Type B pancreatic cell (in vitro differentiated cells): ENCODE results near the gene SENP6. TPM values are rescaled to one million over a fixed set of nuclear protein-coding genes. Genes with fewer than 3 reads are reported as not detected.

ENCODE experiments used
- DNase-seq: peaks from one replicate; pipeline ENCODE4 v3.0.0; 2021; ENCODE audit warnings: mixed read lengths; ENCODE audit not compliant: unreplicated experiment; ENCODE audit errors: extremely low spot score
- H3K27ac Mint-ChIP-seq: 2 replicates; pipeline ENCODE4 v1.8.0; 2021; ENCODE audit warnings: mild to moderate bottlenecking, mixed read lengths
- H3K27me3 Mint-ChIP-seq: 2 replicates; pipeline ENCODE4 v1.8.0; 2021; ENCODE audit warnings: mixed read lengths
- H3K36me3 Mint-ChIP-seq: 2 replicates; pipeline ENCODE4 v1.8.0; 2021; ENCODE audit warnings: mixed read lengths
- H3K4me1 Mint-ChIP-seq: one replicate; pipeline ENCODE4 v1.8.0; 2021; ENCODE audit warnings: mixed read lengths; ENCODE audit not compliant: unreplicated experiment
- H3K4me3 Mint-ChIP-seq: 2 replicates; pipeline ENCODE4 v1.8.0; 2021; ENCODE audit warnings: mild to moderate bottlenecking, mixed read lengths
- H3K9me3 Mint-ChIP-seq: 2 replicates; pipeline ENCODE4 v1.8.0; 2021; ENCODE audit warnings: mixed read lengths
- CTCF ChIP-seq: fragments of 200-600 bp; sonication (generic); conservative IDR thresholded peaks from 2 replicates; pipeline ENCODE4 v1.5.0; 2021; ENCODE audit warnings: antibody characterized with exemption, mild to moderate bottlenecking
- total RNA-seq: library from RNA; stranded (reverse); gene quantifications from 2 replicates; pipeline ENCODE4 v1.2.1, GENCODE V29; 2021; ENCODE audit warnings: low replicate concordance

SENP6 gene
- total RNA-seq, 1 donor from 2014 or later: 104 TPM

DNA sequence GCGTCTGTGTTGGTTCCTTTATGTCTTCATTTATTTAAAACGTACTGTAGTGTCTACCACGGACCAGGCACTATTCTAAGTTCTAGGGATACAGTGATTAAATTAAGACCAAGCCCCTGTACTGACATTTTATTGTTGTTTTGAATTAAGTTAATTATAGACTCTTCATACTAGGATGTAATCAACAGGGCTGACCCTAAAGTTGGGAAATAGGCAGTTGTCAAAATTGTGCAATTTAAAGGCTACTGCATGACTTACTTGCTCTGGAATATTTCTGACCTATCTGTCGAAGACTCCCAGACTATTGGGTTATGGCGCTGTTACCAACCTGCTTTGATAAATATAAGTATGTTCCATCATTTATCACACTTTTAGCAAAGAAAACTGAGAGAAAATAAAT, 154.0 kb downstream of the SENP6 start:
- H3K4me3 Mint-ChIP-seq: no peak overlapping the region
- no peak for DNase-seq
- no peaks in the 10 kb centered on the region for H3K27me3 Mint-ChIP-seq
- peaks cover 36% of the 10 kb centered on the region for H3K4me1 Mint-ChIP-seq
- H3K36me3 Mint-ChIP-seq: peaks cover 10% of the 10 kb centered on the region
- TF ChIP-seq CTCF: no peak
- peak overlapping the region; percentile 53 for H3K27ac Mint-ChIP-seq
- H3K9me3 Mint-ChIP-seq: no peaks in the 10 kb centered on the region

- Mint-ChIP-seq H3K9me3 (no peaks in the 10 kb centered on the region), H3K27ac (peak overlapping the region; percentile 46), H3K4me1 (peaks cover 33% of the 10 kb centered on the region), H3K36me3 (peaks cover 13% of the 10 kb centered on the region), H3K4me3 (no peak overlapping the region), H3K27me3 (no peaks in the 10 kb centered on the region)
- DNase-seq: no peak
- TF ChIP-seq CTCF: no peak
Observed at GRCh38 chr6:75757295-75757694, 155.6 kb downstream of the SENP6 start.

- no peaks in the 10 kb centered on the region for H3K27me3 Mint-ChIP-seq
- peaks cover 28% of the 10 kb centered on the region for H3K4me1 Mint-ChIP-seq
- H3K36me3 Mint-ChIP-seq: peaks cover 13% of the 10 kb centered on the region
- H3K27ac Mint-ChIP-seq: no peak overlapping the region
- no peak for DNase-seq
- no peak for TF ChIP-seq CTCF
- no peaks in the 10 kb centered on the region for H3K9me3 Mint-ChIP-seq
- H3K4me3 Mint-ChIP-seq: no peak overlapping the region
Observed at GRCh38 chr6:75758061-75758460, 156.4 kb downstream of the SENP6 start.

- Mint-ChIP-seq H3K4me3 (no peak overlapping the region), H3K27me3 (no peaks in the 10 kb centered on the region), H3K36me3 (peaks cover 17% of the 10 kb centered on the region), H3K4me1 (peaks cover 28% of the 10 kb centered on the region), H3K9me3 (no peaks in the 10 kb centered on the region), H3K27ac (no peak overlapping the region)
- TF ChIP-seq CTCF: no peak
- no peak for DNase-seq
Observed at GRCh38 chr6:75759207-75759606, 157.5 kb downstream of the SENP6 start.

DNA sequence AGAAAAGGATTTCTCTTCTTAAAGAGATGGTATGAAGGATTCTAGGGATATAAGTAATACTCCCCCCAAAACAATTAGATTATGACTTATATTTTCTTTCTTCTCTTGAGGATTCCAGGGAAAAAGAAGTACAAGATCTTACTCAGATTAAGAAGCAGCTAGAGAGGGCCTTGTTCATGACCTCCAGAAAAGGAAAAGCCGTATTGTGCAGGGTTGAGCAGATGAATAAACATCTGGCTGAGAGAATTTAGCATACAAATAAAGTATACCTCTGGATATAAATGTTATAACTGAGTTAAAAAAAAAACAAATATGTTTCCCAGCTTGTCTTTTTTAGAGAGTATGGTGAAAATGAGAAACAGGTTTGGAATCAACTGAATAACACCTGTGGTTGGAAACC, 158.6 kb downstream of the SENP6 start:
- Mint-ChIP-seq H3K4me3 (no peak overlapping the region), H3K27me3 (no peaks in the 10 kb centered on the region), H3K4me1 (peaks cover 28% of the 10 kb centered on the region), H3K9me3 (no peaks in the 10 kb centered on the region), H3K27ac (no peak overlapping the region), H3K36me3 (peaks cover 19% of the 10 kb centered on the region)
- no peak for DNase-seq
- TF ChIP-seq CTCF: no peak

GRCh38 chr6:75761489-75761888, 159.8 kb downstream of the SENP6 start:
- H3K9me3 Mint-ChIP-seq: no peaks in the 10 kb centered on the region

More at GRCh38 chr6:75761489-75761888, 159.8 kb downstream of the SENP6 start:
- DNase-seq: no peak
- Mint-ChIP-seq H3K4me3 (no peak overlapping the region), H3K27ac (peak overlapping the region; percentile 43), H3K27me3 (no peaks in the 10 kb centered on the region), H3K36me3 (peaks cover 19% of the 10 kb centered on the region), H3K4me1 (peaks cover 28% of the 10 kb centered on the region)
- TF ChIP-seq CTCF: no peak
